ENCODE results near the gene BCAP31.
"Not testable (repeated sequence)": the region's sequence is repeated elsewhere in the genome, so short reads cannot be mapped to it uniquely, and the experiment has no call there.

DNA sequence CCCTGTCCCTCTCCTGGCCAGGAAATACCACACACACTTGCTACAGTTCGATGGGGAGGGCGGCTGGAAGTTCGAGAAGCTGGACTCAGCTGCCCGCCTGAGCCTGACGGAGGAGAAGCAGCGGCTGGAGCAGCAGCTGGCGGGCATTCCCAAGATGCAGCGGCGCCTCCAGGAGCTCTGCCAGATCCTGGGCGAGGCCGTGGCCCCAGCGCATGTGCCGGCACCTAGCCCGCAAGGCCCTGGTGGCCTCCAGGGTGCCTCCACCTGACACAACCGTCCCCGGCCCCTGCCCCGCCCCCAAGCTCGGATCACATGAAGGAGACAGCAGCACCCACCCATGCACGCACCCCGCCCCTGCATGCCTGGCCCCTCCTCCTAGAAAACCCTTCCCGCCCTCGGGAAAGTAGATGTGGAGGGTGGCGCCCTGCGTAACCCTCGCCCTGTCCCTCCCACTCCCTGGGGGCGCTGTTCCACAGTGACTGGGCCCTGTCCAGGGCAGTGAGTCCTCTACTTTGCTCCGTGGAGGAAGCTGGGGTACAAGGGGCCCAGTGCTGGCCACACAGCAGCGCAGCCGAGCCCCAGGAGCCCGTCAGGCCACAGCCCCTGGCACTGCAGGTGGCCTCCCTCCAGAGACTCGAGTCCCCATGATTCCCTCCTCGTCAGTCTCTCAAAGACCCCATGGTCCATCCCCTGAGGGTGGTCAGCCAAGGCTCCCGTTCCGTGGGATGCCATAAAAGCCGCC lies 19.5 kb upstream of the BCAP31 start:
- TF ChIP-seq CTCF (IDR thresholded peaks at IDR 0.05); REST (IDR thresholded peaks at IDR 0.05; ENCODE audit: insufficient read depth in 1 of 2, low read depth in 2 of 2, low read length in 1 of 2): not testable (repeated sequence)

Measured in Panc1 (cell line).